NOMO-1 treated with dmso at 0.1 percent for 144 hours (cell line): ENCODE measurements around the gene HSF4.
"Not testable (repeated sequence)": the region's sequence is repeated elsewhere in the genome, so short reads cannot be mapped to it uniquely, and the experiment has no call there.

Source experiments
- DNase-seq: peaks from one replicate; lab custom pipeline; 2025; ENCODE audit not compliant: unreplicated experiment; lab: John Stamatoyannopoulos, UW

Gene HSF4

GRCh38 chr16:67164599-67165061, at the start of gene HSF4:
Gene HSF4 (plus strand): TSS chr16:67164745. CDS start chr16:67164812, 67 bp downstream.
- DNase-seq = no peak

- no peak for DNase-seq
Measured at GRCh38 chr16:67114793-67115192, 49.8 kb upstream of the HSF4 start.

GRCh38 chr16:67115639-67116038, 48.9 kb upstream of the HSF4 start:
- DNase-seq = no peak

- DNase-seq = no peak
Measured at GRCh38 chr16:67116388-67117311, 47.9 kb upstream of the HSF4 start.

- no peak for DNase-seq
Measured at GRCh38 chr16:67117716-67118115, 46.8 kb upstream of the HSF4 start.

- DNase-seq = no peak
Measured at GRCh38 chr16:67120025-67120424, 44.5 kb upstream of the HSF4 start.

GRCh38 chr16:67122799-67123198, 41.7 kb upstream of the HSF4 start:
- DNase-seq = not testable (repeated sequence)

GRCh38 chr16:67128417-67128816, 36.1 kb upstream of the HSF4 start:
- no peak for DNase-seq

- no peak for DNase-seq
Measured at GRCh38 chr16:67128887-67129286, 35.7 kb upstream of the HSF4 start.

- no peak for DNase-seq
Measured at GRCh38 chr16:67129422-67129821, 35.1 kb upstream of the HSF4 start.

GRCh38 chr16:67137605-67138004, 26.9 kb upstream of the HSF4 start:
- DNase-seq = no peak

GRCh38 chr16:67141391-67141790, 23.2 kb upstream of the HSF4 start:
- no peak for DNase-seq

- DNase-seq = no peak
Measured at GRCh38 chr16:67142342-67142741, 22.2 kb upstream of the HSF4 start.

GRCh38 chr16:67144943-67145342, 19.6 kb upstream of the HSF4 start:
- DNase-seq = no peak

- no peak for DNase-seq
Measured at GRCh38 chr16:67145746-67146145, 18.8 kb upstream of the HSF4 start.

- no peak for DNase-seq
Measured at GRCh38 chr16:67146523-67147357, 17.8 kb upstream of the HSF4 start.

GRCh38 chr16:67147437-67148140, 17.0 kb upstream of the HSF4 start:
- DNase-seq = no peak

- no peak for DNase-seq
Measured at GRCh38 chr16:67148221-67148620, 16.3 kb upstream of the HSF4 start.

GRCh38 chr16:67148656-67149275, 15.8 kb upstream of the HSF4 start:
- no peak for DNase-seq

GRCh38 chr16:67149276-67150046, 15.1 kb upstream of the HSF4 start:
- no peak for DNase-seq
